Measurements from ENCODE around the gene WARS2.

DNA sequence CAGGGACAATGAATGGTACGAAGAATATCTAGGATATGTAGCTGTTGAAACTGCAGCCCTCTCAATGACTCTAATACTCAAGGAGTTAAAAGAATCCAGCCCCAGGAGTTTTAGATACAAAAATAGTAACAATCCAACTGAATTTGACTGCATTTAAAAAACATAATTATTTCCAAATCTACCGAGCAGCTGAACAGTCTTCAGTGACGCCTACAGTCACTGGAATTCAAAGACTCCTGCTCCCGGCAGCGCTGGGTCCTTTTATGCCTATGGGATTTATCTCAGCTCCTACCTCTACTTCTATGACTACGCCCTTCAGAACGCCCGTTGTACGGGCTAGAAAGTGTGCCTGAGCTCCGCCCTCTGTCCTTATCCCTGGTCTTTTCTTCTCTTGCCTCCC, 55.7 kb downstream of the WARS2 start:
- TF ChIP-seq POLR2A (IDR thresholded peaks at IDR 0.05): no peak
- TF ChIP-seq, protein P1, sequence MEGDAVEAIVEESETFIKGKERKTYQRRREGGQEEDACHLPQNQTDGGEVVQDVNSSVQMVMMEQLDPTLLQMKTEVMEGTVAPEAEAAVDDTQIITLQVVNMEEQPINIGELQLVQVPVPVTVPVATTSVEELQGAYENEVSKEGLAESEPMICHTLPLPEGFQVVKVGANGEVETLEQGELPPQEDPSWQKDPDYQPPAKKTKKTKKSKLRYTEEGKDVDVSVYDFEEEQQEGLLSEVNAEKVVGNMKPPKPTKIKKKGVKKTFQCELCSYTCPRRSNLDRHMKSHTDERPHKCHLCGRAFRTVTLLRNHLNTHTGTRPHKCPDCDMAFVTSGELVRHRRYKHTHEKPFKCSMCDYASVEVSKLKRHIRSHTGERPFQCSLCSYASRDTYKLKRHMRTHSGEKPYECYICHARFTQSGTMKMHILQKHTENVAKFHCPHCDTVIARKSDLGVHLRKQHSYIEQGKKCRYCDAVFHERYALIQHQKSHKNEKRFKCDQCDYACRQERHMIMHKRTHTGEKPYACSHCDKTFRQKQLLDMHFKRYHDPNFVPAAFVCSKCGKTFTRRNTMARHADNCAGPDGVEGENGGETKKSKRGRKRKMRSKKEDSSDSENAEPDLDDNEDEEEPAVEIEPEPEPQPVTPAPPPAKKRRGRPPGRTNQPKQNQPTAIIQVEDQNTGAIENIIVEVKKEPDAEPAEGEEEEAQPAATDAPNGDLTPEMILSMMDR (IDR thresholded peaks at IDR 0.05): no peak

All from esophagus squamous epithelium (tissue), 4 donors.